Transverse colon (tissue), 4 donors: ENCODE measurements around the gene VEGFB.

Source experiments
- CTCF ChIP-seq, 5 experiments: fragments of 200-600 bp in 3 of 5; fragments of 450-650 bp in 2 of 5; sonication (generic) in 3 of 5; IDR thresholded peaks; 1 replicate in 2 of 5; 2 replicates in 3 of 5; pipeline ENCODE4 v1.5.1; 2016 to 2017; ENCODE audit warnings: antibody characterized with exemption in 5 of 5, inconsistent platforms in 3 of 5, mild to moderate bottlenecking in 2 of 5, moderate library complexity in 1 of 5
- EP300 ChIP-seq: sonication (generic); formaldehyde crosslinking; IDR thresholded peaks from one replicate; pipeline ENCODE4 v1.6.1; 2017; ENCODE audit warnings: antibody characterized with exemption, low read depth
- POLR2A ChIP-seq: fragments of 450-650 bp; IDR thresholded peaks from one replicate; pipeline ENCODE4 v1.6.1; 2016; ENCODE audit warnings: antibody characterized with exemption, mild to moderate bottlenecking, moderate library complexity
- POLR2AphosphoS5 ChIP-seq, 3 donors: sonication (generic); formaldehyde crosslinking; IDR thresholded peaks; one replicate each; pipeline ENCODE4 v1.6.1; 2016; ENCODE audit warnings: antibody characterized with exemption in 3 of 3

GRCh38 chr11:64208796-64209562 lies 25.4 kb upstream of the VEGFB start:
- TF ChIP-seq CTCF (IDR thresholded peaks at IDR 0.05) (no peak), EP300 (no peak), POLR2A (no peak), POLR2AphosphoS5 (IDR thresholded peaks at IDR 0.05) (no peak)
